ENCODE results near the gene SLC12A2. TPM values are rescaled to one million over a fixed set of nuclear protein-coding genes. Genes with fewer than 3 reads are reported as not detected.

SLC12A2 gene
- total and polyA plus RNA-seq, 2 of the 4 experiments (the other 2 are of a cell fraction): 5.6 to 30.3 TPM

GRCh38 chr5:128053291-128053954 lies 30.1 kb upstream of the SLC12A2 start:
- POLR2A ChIA-PET (ENCODE audit: unreplicated experiment): no interaction called here
- in situ Hi-C loops (cut with MboI; ENCODE audit: low sequenced_read_pairs): no loop called here

More at GRCh38 chr5:128053291-128053954, 30.1 kb upstream of the SLC12A2 start:
- no peak overlapping the region for H2AK9ac ChIP-seq (replicated peaks; ENCODE audit: low read depth, low read length, poor library complexity)
- no peak overlapping the region for H2BK20ac ChIP-seq (ENCODE audit: low read depth, low read length)
- no peak overlapping the region for H2AFZ ChIP-seq (replicated peaks; ENCODE audit: low read length, poor library complexity)
- peaks cover 4% of the 10 kb centered on the region for H3K4me1 ChIP-seq (ENCODE audit: control insufficient read depth, insufficient read depth, low read length)
- H3K79me1 ChIP-seq (ENCODE audit: low read depth in 1 of 2, low read length in 2 of 2): no peaks in the 10 kb centered on the region
- H3K23ac ChIP-seq (ENCODE audit: low read depth, low read length): no peak overlapping the region
- BruUV-seq (replicated peaks): no TSS peak
- H3K14ac ChIP-seq (replicated peaks; ENCODE audit: low read depth, low read length): no peak overlapping the region
- no peak overlapping the region for H3K4me2 ChIP-seq (ENCODE audit: low read depth, low read length)
- H2BK15ac ChIP-seq (ENCODE audit: low read depth, low read length): 0 out of 3 replicates have a peak overlapping the region, but pooled peaks have one; percentile 27
- no peak overlapping the region for H4K91ac ChIP-seq (ENCODE audit: insufficient read depth, low read depth, low read length)
- peak overlapping the region; percentile 36; the same call in 1 of the 2 replicates for H3K18ac ChIP-seq (ENCODE audit: low read depth, low read length)
- WGBS, 2 experiments (ENCODE audit: extremely low coverage in 2 of 2, insufficient read length in 1 of 2): 100% methylated on average over 1 of the region's 3 CpGs; no CpG with 5 or more reads in 1 of the 2 experiments
- CTCF ChIA-PET: interaction anchor here (0.5 to 1.3 kb wide), 3 partner anchors 45 to 708 kb away, joined by 3 to 5 read pairs (median 3); no protein-coding TSS in a partner anchor
- no peaks in the 10 kb centered on the region for H3K9me1 ChIP-seq (ENCODE audit: insufficient read depth, low read length)
- H3K27ac ChIP-seq (ENCODE audit: insufficient read depth, low read length): peak overlapping the region; percentile 38; the same call in 1 of the 2 replicates
- no peaks in the 10 kb centered on the region for H3K9me3 ChIP-seq (ENCODE audit: control insufficient read depth, insufficient read depth, low read length)
- no peak overlapping the region for H3K56ac ChIP-seq (ENCODE audit: extremely low read depth, insufficient read depth, low read length)
- H2BK5ac ChIP-seq (ENCODE audit: low read depth, low read length, poor library complexity, severe bottlenecking): no peak overlapping the region
- DNase-seq: peak; percentile 46
- no peaks in the 10 kb centered on the region for H4K20me1 ChIP-seq (ENCODE audit: insufficient read depth, low read length)
- peak overlapping the region; percentile 8; the same call in 1 of the 2 replicates for H3K4ac ChIP-seq (ENCODE audit: low read depth, low read length)
- H3K36me3 ChIP-seq (ENCODE audit: control insufficient read depth, insufficient read depth, low read length): peaks cover 1% of the 10 kb centered on the region; the same call in 1 of the 2 replicates
- H2BK120ac ChIP-seq (ENCODE audit: low read depth, low read length): no peak overlapping the region; the same call in 1 of the 2 replicates
- dilution Hi-C loops (cut with HindIII; ENCODE audit: low sequenced_read_pairs, unreplicated experiment) (no loop called here), intact Hi-C loops (cut with micrococcal nuclease) (no loop called here)
- H4K5ac ChIP-seq (ENCODE audit: low read depth, low read length): no peak overlapping the region
- ATAC-seq (ENCODE audit: low read depth): peak; percentile 57
- H3K9ac ChIP-seq (ENCODE audit: low read depth, low read length): no peak overlapping the region
- H2AK5ac ChIP-seq (ENCODE audit: low read depth, low read length): no peak overlapping the region
- no peak overlapping the region for H4K8ac ChIP-seq (ENCODE audit: low read depth in 2 of 2, low read length in 2 of 2)
- H3K4me3 ChIP-seq (ENCODE audit: insufficient read depth, low read depth, low read length): no peak overlapping the region
- TF ChIP-seq CEBPB (IDR thresholded peaks at IDR 0.05; ENCODE audit: low read depth, low read length): peak; percentile 74
- TF ChIP-seq RFX5 (IDR thresholded peaks at IDR 0.05; ENCODE audit: low read depth, low read length): no peak
- no peaks in the 10 kb centered on the region for H3K27me3 ChIP-seq (ENCODE audit: control insufficient read depth, insufficient read depth, low read length)

Data from IMR-90 (cell line).